Keratinocyte (primary cell): ENCODE measurements around the gene PFKM. TPM values are rescaled to one million over a fixed set of nuclear protein-coding genes. Genes with fewer than 3 reads are reported as not detected.
A peak's percentile ranks its signal among the peaks of the same experiment; 100 is the strongest.

Experiments
- DNase-seq: peaks from one replicate; pipeline ENCODE4 v3.0.0-alpha.2; 2011; ENCODE audit warnings: low read depth, missing footprints, low spot score
- FAIRE-seq: peaks from 2 replicates; lab custom pipeline; 2011; peaks lifted over from hg19 to GRCh38; lab: Jason Lieb, UNC
- H2AFZ ChIP-seq: 2 replicates; pipeline ENCODE4 v1.6.0; 2012; ENCODE audit warnings: low read length, control low read depth, inconsistent platforms; ENCODE audit not compliant: control insufficient read depth
- H3K27ac ChIP-seq: 2 replicates; pipeline ENCODE4 v1.5.1; 2011; ENCODE audit warnings: low read length; ENCODE audit not compliant: control insufficient read depth, insufficient read depth
- H3K27me3 ChIP-seq: 3 replicates; pipeline ENCODE4 v1.6.0; 2011; ENCODE audit warnings: low read length; ENCODE audit not compliant: control insufficient read depth, insufficient read depth; ENCODE audit errors: extremely low read depth
- H3K36me3 ChIP-seq, 2 experiments: 2 replicates in 1 of 2; 3 replicates in 1 of 2; pipeline ENCODE4 v1.5.1; 2011; ENCODE audit warnings: low read length in 2 of 2, mild to moderate bottlenecking in 1 of 2; ENCODE audit not compliant: control insufficient read depth in 2 of 2, insufficient read depth in 2 of 2; ENCODE audit errors: extremely low read depth in 1 of 2
- H3K4me1 ChIP-seq: 3 replicates; pipeline ENCODE4 v1.5.1; 2011; ENCODE audit warnings: low read length; ENCODE audit not compliant: control insufficient read depth, insufficient read depth; ENCODE audit errors: extremely low read depth
- H3K4me2 ChIP-seq: 3 replicates; pipeline ENCODE4 v1.6.0; 2011; ENCODE audit warnings: low read depth, low read length; ENCODE audit not compliant: control insufficient read depth, insufficient read depth; ENCODE audit errors: extremely low read depth
- H3K4me3 ChIP-seq, 3 experiments: fragments of 200-600 bp in 1 of 3; sonication (generic) in 1 of 3; 2 replicates in 2 of 3; 3 replicates in 1 of 3; pipeline ENCODE4 v1.5.1; 2011 to 2016; ENCODE audit warnings: low read length in 3 of 3, mild to moderate bottlenecking in 3 of 3, control low read depth in 2 of 3, inconsistent platforms in 1 of 3, low read depth in 1 of 3, mixed read lengths in 1 of 3, mixed run types in 1 of 3, moderate library complexity in 1 of 3; ENCODE audit not compliant: control insufficient read depth in 2 of 3, insufficient read depth in 2 of 3; ENCODE audit errors: extremely low read depth in 1 of 3
- H3K79me2 ChIP-seq: 2 replicates; pipeline ENCODE4 v1.6.0; 2012; ENCODE audit warnings: low read length; ENCODE audit not compliant: control insufficient read depth, insufficient read depth
- H3K9ac ChIP-seq: 3 replicates; pipeline ENCODE4 v1.6.0; 2011; ENCODE audit warnings: low read length; ENCODE audit not compliant: control insufficient read depth, insufficient read depth; ENCODE audit errors: extremely low read depth
- H3K9me1 ChIP-seq: 3 replicates; pipeline ENCODE4 v1.6.0; 2011; ENCODE audit warnings: low read length; ENCODE audit not compliant: control insufficient read depth, insufficient read depth; ENCODE audit errors: extremely low read depth
- H3K9me3 ChIP-seq: 2 replicates; pipeline ENCODE4 v1.5.1; 2012; ENCODE audit warnings: low read depth, low read length; ENCODE audit not compliant: control insufficient read depth
- H4K20me1 ChIP-seq: 3 replicates; pipeline ENCODE4 v1.6.0; 2011; ENCODE audit warnings: low read length; ENCODE audit not compliant: control insufficient read depth, insufficient read depth; ENCODE audit errors: extremely low read depth
- CTCF ChIP-seq, 3 experiments: IDR thresholded peaks in 1 of 3; conservative IDR thresholded peaks in 1 of 3; optimal IDR thresholded peaks in 1 of 3; 2 replicates in 2 of 3; 3 replicates in 1 of 3; pipeline versions ENCODE3 to v1.5.1; 2011; ENCODE audit warnings: low read length in 3 of 3, mild to moderate bottlenecking in 3 of 3, moderate library complexity in 2 of 3, control low read depth in 1 of 3, inconsistent platforms in 1 of 3; ENCODE audit not compliant: insufficient read depth in 2 of 3; ENCODE audit errors: extremely low read depth in 1 of 3
- EZH2 ChIP-seq: IDR thresholded peaks from one replicate; pipeline ENCODE4 v1.6.1; 2012; ENCODE audit warnings: inconsistent platforms, mild to moderate bottlenecking, low read length, moderate library complexity
- dilution Hi-C: fragments of 300-500 bp; cut with MboI; formaldehyde crosslinking; loops from one replicate; pipeline ENCODE4 v1.7.0; 2020; ENCODE audit warnings: low sequenced_read_pairs; ENCODE audit not compliant: extremely low pct_ligation_motif_present
- polyA plus RNA-seq, 5 experiments: library from polyadenylated mRNA; depleted of rRNA in 3 of 5; stranded (reverse) in 3 of 5; stranded (forward) in 1 of 5; unstranded in 1 of 5; fragments of >200 nt; gene quantifications; 1 replicate in 1 of 5; 2 replicates in 3 of 5; 3 replicates in 1 of 5; pipeline versions ENCODE4 v1.2.1 to v1.2.3, GENCODE V29; 2011 to 2012; ENCODE audit warnings: missing spikeins in 2 of 5, low read depth in 1 of 5, low replicate concordance in 1 of 5

PFKM gene
- polyA plus RNA-seq, 1 donor (not counting 4 experiments of a cell fraction or from before 2014, with no cell fraction given): 67.9 TPM

GRCh38 chr12:48157889-48158370 is 38.8 kb downstream of the PFKM start:
- dilution Hi-C loops: no loop called here
- DNase-seq: no peak
- Histone ChIP-seq H2AFZ (peak overlapping the region; percentile 98), H3K36me3 (peaks cover 0 to 4% of the 10 kb centered on the region in 2 experiments), H3K9ac (peak overlapping the region; percentile 84), H4K20me1 (no peaks in the 10 kb centered on the region), H3K4me1 (peaks cover 13% of the 10 kb centered on the region), H3K79me2 (peaks cover 9% of the 10 kb centered on the region), H3K27ac (peak overlapping the region; percentile 78), H3K4me3 (peak overlapping the region in 2 of 3 experiments; percentile 98 to 99), H3K4me2 (peak overlapping the region; percentile 98), H3K27me3 (no peaks in the 10 kb centered on the region), H3K9me1 (no peaks in the 10 kb centered on the region), H3K9me3 (no peaks in the 10 kb centered on the region)
- FAIRE-seq: no peak
- TF ChIP-seq EZH2 (no peak), CTCF (optimal IDR thresholded peaks at IDR 0.05 in 1 of 3, IDR thresholded peaks at IDR 0.05 in 1 of 3, conservative IDR thresholded peaks at IDR 0.05 in 1 of 3; ENCODE audit: extremely low read depth in 1 of 3, insufficient read depth in 2 of 3, low read length in 3 of 3) (no peak)

GRCh38 chr12:48160046-48160445 is 40.9 kb downstream of the PFKM start:
- TF ChIP-seq CTCF (optimal IDR thresholded peaks at IDR 0.05 in 1 of 3, IDR thresholded peaks at IDR 0.05 in 1 of 3, conservative IDR thresholded peaks at IDR 0.05 in 1 of 3; ENCODE audit: extremely low read depth in 1 of 3, insufficient read depth in 2 of 3, low read length in 3 of 3): no peak
- TF ChIP-seq EZH2: no peak
- no peaks in the 10 kb centered on the region for H3K9me3 ChIP-seq
- no peak overlapping the region for H3K27ac ChIP-seq
- no peaks in the 10 kb centered on the region for H4K20me1 ChIP-seq
- H3K36me3 ChIP-seq: no peaks in the 10 kb centered on the region
- H3K9ac ChIP-seq: no peak overlapping the region
- H3K27me3 ChIP-seq: no peaks in the 10 kb centered on the region
- DNase-seq (no peak), FAIRE-seq (no peak)
- H3K4me2 ChIP-seq: no peak overlapping the region
- H3K4me1 ChIP-seq: peaks cover 13% of the 10 kb centered on the region
- no peak overlapping the region for H2AFZ ChIP-seq
- H3K4me3 ChIP-seq: no peak overlapping the region
- H3K9me1 ChIP-seq: no peaks in the 10 kb centered on the region
- peaks cover 9% of the 10 kb centered on the region for H3K79me2 ChIP-seq
- dilution Hi-C loops: no loop called here
